GM18867 (cell line): Measurements from ENCODE around the gene FICD.

Experiments
- ATAC-seq: cut with Tn5 transposase; IDR thresholded peaks from one replicate; pipeline ENCODE4 v1.9.1; 2021; ENCODE audit warnings: mild to moderate bottlenecking, moderate library complexity; ENCODE audit not compliant: unreplicated experiment

Gene FICD

GRCh38 chr12:108565146-108565545 is 50.1 kb downstream of the FICD start:
- ATAC-seq: no peak

GRCh38 chr12:108565976-108566375 is 50.9 kb downstream of the FICD start:
- ATAC-seq: no peak

- ATAC-seq: no peak
Observed at GRCh38 chr12:108566452-108566851, 51.4 kb downstream of the FICD start.

- ATAC-seq: no peak
Observed at GRCh38 chr12:108567406-108568337, 52.6 kb downstream of the FICD start.

- peak; percentile 75 for ATAC-seq
Observed at GRCh38 chr12:108568338-108569154, 53.5 kb downstream of the FICD start.
